HepG2 (cell line): ENCODE data around the gene GINS3. TPM values are rescaled to one million over a fixed set of nuclear protein-coding genes. Genes with fewer than 3 reads are reported as not detected.

Source experiments
- ELF3 ChIP-seq: IDR thresholded peaks from 2 replicates; pipeline ENCODE4 v1.6.1; 2016; ENCODE audit warnings: missing genetic modification reagents, missing compliant biosample characterization
- GATAD2A ChIP-seq: IDR thresholded peaks from 2 replicates; pipeline ENCODE4 v1.6.1; 2016
- NFIC ChIP-seq: IDR thresholded peaks from 2 replicates; pipeline ENCODE4 v1.6.1; 2012; ENCODE audit warnings: mild to moderate bottlenecking, low read length, inconsistent platforms
- RAD51 ChIP-seq: fragments of 450-650 bp; IDR thresholded peaks from 2 replicates; pipeline ENCODE4 v1.6.1; 2016; ENCODE audit warnings: borderline replicate concordance
- RFXANK ChIP-seq: IDR thresholded peaks from 2 replicates; pipeline ENCODE4 v1.6.1; 2016
- RXRB ChIP-seq: IDR thresholded peaks from 2 replicates; pipeline ENCODE4 v1.6.1; 2016; ENCODE audit warnings: borderline replicate concordance, missing genetic modification reagents, missing compliant biosample characterization
- SAP130 ChIP-seq: IDR thresholded peaks from 2 replicates; pipeline ENCODE4 v1.6.1; 2016; ENCODE audit warnings: low read depth
- SIN3A ChIP-seq: IDR thresholded peaks from 2 replicates; pipeline ENCODE4 v1.6.1; 2011; ENCODE audit warnings: low read depth, mild to moderate bottlenecking, control low read depth, low read length, borderline replicate concordance
- STAG1 ChIP-seq: sonication (generic); formaldehyde crosslinking; IDR thresholded peaks from 2 replicates; pipeline ENCODE4 v1.4.0; 2020; ENCODE audit warnings: missing genetic modification reagents
- ZNF10 ChIP-seq: sonication (generic); formaldehyde crosslinking; IDR thresholded peaks from 2 replicates; pipeline ENCODE4 v1.4.0; 2020; ENCODE audit warnings: mild to moderate bottlenecking, low read depth, missing genetic modification reagents, borderline replicate concordance
- polyA plus RNA-seq, 8 experiments: library from polyadenylated mRNA; depleted of rRNA in 3 of 8; stranded (reverse) in 7 of 8; unstranded in 1 of 8; fragments of >200 nt; fragmentation: Illumina TruSeq in 4 of 8; extraction: Trizol in 4 of 8; gene quantifications; 2 replicates each; pipeline versions ENCODE4 v1.2.1 to v1.2.3, GENCODE V29; 2011 to 2016; ENCODE audit warnings: low read depth in 4 of 8, missing spikeins in 1 of 8, mixed read lengths in 1 of 8; ENCODE audit not compliant: insufficient read depth in 1 of 8
- total RNA-seq, 5 experiments: library from RNA; depleted of rRNA; stranded (reverse); fragments of >200 nt; fragmentation: Illumina TruSeq; extraction: Trizol; gene quantifications; 2 replicates each; pipeline ENCODE4 v1.2.3, GENCODE V29; 2016; ENCODE audit warnings: low read depth in 1 of 5
- TF ChIP-seq, protein P1 (sequence below): sonication (generic); formaldehyde crosslinking; IDR thresholded peaks from 2 replicates; pipeline ENCODE4 v1.5.0; 2020; ENCODE audit warnings: mild to moderate bottlenecking, missing genetic modification reagents
- TF ChIP-seq, protein P2 (sequence below): sonication (generic); formaldehyde crosslinking; IDR thresholded peaks from 2 replicates; pipeline ENCODE4 v1.5.0; 2020; ENCODE audit warnings: mild to moderate bottlenecking, missing genetic modification reagents
- TF ChIP-seq, protein P3 (sequence below): sonication (generic); formaldehyde crosslinking; IDR thresholded peaks from 2 replicates; pipeline ENCODE4 v1.9.0; 2021; ENCODE audit warnings: mild to moderate bottlenecking, missing genetic modification reagents
- TF ChIP-seq, protein P4 (sequence below): sonication (generic); formaldehyde crosslinking; IDR thresholded peaks from 2 replicates; pipeline ENCODE4 v1.8.0; 2022; ENCODE audit warnings: mild to moderate bottlenecking, missing genetic modification reagents; ENCODE audit not compliant: insufficient replicate concordance
- TF ChIP-seq, protein P5 (sequence below): sonication (generic); formaldehyde crosslinking; IDR thresholded peaks from 2 replicates; pipeline ENCODE4 v1.4.0; 2020; ENCODE audit warnings: missing genetic modification reagents

The GINS3 gene
- total and polyA plus RNA-seq, 2 of the 13 experiments (the other 11 are each of a cell fraction or from before 2014, with no cell fraction given), result 6.5 to 19.3 TPM

GRCh38 chr16:58451945-58452401, 59.7 kb downstream of the GINS3 start (continued):
- TF ChIP-seq, protein P1, sequence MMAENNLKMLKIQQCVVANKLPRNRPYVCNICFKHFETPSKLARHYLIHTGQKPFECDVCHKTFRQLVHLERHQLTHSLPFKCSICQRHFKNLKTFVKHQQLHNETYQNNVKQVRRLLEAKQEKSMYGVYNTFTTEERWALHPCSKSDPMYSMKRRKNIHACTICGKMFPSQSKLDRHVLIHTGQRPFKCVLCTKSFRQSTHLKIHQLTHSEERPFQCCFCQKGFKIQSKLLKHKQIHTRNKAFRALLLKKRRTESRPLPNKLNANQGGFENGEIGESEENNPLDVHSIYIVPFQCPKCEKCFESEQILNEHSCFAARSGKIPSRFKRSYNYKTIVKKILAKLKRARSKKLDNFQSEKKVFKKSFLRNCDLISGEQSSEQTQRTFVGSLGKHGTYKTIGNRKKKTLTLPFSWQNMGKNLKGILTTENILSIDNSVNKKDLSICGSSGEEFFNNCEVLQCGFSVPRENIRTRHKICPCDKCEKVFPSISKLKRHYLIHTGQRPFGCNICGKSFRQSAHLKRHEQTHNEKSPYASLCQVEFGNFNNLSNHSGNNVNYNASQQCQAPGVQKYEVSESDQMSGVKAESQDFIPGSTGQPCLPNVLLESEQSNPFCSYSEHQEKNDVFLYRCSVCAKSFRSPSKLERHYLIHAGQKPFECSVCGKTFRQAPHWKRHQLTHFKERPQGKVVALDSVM (CRISPR knock-in tag), result no peak
- TF ChIP-seq SAP130 (CRISPR knock-in tag), result peak; percentile 47; the same call in 1 of the 2 replicates
- TF ChIP-seq, protein P2, sequence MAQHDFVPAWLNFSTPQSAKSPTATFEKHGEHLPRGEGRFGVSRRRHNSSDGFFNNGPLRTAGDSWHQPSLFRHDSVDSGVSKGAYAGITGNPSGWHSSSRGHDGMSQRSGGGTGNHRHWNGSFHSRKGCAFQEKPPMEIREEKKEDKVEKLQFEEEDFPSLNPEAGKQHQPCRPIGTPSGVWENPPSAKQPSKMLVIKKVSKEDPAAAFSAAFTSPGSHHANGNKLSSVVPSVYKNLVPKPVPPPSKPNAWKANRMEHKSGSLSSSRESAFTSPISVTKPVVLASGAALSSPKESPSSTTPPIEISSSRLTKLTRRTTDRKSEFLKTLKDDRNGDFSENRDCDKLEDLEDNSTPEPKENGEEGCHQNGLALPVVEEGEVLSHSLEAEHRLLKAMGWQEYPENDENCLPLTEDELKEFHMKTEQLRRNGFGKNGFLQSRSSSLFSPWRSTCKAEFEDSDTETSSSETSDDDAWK (CRISPR knock-in tag), result no peak
- no peak for TF ChIP-seq SIN3A
- peak; percentile 27; the same call in 1 of the 2 replicates for TF ChIP-seq STAG1
- peak; percentile 62; the same call in 1 of the 2 replicates for TF ChIP-seq ELF3 (CRISPR knock-in tag)
- TF ChIP-seq, protein P3, sequence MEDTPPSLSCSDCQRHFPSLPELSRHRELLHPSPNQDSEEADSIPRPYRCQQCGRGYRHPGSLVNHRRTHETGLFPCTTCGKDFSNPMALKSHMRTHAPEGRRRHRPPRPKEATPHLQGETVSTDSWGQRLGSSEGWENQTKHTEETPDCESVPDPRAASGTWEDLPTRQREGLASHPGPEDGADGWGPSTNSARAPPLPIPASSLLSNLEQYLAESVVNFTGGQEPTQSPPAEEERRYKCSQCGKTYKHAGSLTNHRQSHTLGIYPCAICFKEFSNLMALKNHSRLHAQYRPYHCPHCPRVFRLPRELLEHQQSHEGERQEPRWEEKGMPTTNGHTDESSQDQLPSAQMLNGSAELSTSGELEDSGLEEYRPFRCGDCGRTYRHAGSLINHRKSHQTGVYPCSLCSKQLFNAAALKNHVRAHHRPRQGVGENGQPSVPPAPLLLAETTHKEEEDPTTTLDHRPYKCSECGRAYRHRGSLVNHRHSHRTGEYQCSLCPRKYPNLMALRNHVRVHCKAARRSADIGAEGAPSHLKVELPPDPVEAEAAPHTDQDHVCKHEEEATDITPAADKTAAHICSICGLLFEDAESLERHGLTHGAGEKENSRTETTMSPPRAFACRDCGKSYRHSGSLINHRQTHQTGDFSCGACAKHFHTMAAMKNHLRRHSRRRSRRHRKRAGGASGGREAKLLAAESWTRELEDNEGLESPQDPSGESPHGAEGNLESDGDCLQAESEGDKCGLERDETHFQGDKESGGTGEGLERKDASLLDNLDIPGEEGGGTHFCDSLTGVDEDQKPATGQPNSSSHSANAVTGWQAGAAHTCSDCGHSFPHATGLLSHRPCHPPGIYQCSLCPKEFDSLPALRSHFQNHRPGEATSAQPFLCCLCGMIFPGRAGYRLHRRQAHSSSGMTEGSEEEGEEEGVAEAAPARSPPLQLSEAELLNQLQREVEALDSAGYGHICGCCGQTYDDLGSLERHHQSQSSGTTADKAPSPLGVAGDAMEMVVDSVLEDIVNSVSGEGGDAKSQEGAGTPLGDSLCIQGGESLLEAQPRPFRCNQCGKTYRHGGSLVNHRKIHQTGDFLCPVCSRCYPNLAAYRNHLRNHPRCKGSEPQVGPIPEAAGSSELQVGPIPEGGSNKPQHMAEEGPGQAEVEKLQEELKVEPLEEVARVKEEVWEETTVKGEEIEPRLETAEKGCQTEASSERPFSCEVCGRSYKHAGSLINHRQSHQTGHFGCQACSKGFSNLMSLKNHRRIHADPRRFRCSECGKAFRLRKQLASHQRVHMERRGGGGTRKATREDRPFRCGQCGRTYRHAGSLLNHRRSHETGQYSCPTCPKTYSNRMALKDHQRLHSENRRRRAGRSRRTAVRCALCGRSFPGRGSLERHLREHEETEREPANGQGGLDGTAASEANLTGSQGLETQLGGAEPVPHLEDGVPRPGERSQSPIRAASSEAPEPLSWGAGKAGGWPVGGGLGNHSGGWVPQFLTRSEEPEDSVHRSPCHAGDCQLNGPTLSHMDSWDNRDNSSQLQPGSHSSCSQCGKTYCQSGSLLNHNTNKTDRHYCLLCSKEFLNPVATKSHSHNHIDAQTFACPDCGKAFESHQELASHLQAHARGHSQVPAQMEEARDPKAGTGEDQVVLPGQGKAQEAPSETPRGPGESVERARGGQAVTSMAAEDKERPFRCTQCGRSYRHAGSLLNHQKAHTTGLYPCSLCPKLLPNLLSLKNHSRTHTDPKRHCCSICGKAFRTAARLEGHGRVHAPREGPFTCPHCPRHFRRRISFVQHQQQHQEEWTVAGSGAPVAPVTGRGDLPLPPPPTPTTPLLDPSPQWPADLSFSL (CRISPR knock-in tag), result no peak
- TF ChIP-seq, protein P4, sequence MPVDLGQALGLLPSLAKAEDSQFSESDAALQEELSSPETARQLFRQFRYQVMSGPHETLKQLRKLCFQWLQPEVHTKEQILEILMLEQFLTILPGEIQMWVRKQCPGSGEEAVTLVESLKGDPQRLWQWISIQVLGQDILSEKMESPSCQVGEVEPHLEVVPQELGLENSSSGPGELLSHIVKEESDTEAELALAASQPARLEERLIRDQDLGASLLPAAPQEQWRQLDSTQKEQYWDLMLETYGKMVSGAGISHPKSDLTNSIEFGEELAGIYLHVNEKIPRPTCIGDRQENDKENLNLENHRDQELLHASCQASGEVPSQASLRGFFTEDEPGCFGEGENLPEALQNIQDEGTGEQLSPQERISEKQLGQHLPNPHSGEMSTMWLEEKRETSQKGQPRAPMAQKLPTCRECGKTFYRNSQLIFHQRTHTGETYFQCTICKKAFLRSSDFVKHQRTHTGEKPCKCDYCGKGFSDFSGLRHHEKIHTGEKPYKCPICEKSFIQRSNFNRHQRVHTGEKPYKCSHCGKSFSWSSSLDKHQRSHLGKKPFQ (CRISPR knock-in tag), result no peak
- no peak for TF ChIP-seq RFXANK
- TF ChIP-seq GATAD2A, result peak; percentile 59; the same call in 1 of the 2 replicates
- TF ChIP-seq, protein P5, sequence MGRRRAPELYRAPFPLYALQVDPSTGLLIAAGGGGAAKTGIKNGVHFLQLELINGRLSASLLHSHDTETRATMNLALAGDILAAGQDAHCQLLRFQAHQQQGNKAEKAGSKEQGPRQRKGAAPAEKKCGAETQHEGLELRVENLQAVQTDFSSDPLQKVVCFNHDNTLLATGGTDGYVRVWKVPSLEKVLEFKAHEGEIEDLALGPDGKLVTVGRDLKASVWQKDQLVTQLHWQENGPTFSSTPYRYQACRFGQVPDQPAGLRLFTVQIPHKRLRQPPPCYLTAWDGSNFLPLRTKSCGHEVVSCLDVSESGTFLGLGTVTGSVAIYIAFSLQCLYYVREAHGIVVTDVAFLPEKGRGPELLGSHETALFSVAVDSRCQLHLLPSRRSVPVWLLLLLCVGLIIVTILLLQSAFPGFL (CRISPR knock-in tag), result no peak
- no peak for TF ChIP-seq RAD51
- TF ChIP-seq RXRB, result peak; percentile 76; the same call in 1 of the 2 replicates
- TF ChIP-seq NFIC, result no peak
- no peak for TF ChIP-seq ZNF10 (CRISPR knock-in tag)
